Jurkat, Clone E6-1 (cell line): ENCODE measurements around the gene CCDC117.
A peak's percentile ranks its signal among the peaks of the same experiment; 100 is the strongest.
"Not testable (repeated sequence)": the region's sequence is repeated elsewhere in the genome, so short reads cannot be mapped to it uniquely, and the experiment has no call there.

Source experiments
- DNase-seq: peaks from one replicate; pipeline ENCODE4 v3.0.0-alpha.2; 2011; ENCODE audit warnings: low read depth, low spot score
- H3K4me3 ChIP-seq: 2 replicates; pipeline ENCODE4 v1.5.1; 2011; ENCODE audit warnings: mild to moderate bottlenecking, low read length, control low read depth, moderate library complexity

The CCDC117 gene

DNA sequence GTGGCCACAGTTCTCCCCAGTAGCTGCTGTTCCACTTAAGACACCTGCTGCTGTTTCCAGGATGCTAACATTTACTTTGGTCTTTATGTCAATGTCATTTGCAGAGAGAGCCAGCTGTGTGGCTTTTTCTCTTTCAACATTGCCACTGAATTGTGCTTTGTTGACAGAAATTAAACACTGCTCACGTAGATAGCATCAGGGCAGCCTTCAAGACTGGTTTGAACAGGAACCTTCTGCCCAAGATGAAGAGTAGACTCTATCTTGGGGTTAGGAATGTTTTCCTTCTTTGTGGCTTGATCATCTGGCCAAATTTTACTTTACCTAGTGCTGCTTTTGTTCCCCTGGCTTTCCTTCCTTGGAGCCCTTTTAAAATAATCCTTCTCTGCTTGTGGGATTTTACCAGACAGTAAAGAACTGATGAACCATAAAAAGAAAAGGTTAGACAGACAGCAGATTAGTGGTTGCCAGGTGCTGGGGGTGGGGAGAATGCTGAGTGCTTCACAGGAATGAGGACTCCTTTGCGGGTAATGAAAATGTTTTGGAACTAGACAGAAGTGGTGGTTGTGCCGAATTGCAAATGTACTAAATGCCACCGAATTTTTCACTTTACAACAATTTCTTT is 50.5 kb downstream of the CCDC117 start:
- DNase-seq = peak; percentile 99
- peak overlapping the region; percentile 13 for H3K4me3 ChIP-seq

DNA sequence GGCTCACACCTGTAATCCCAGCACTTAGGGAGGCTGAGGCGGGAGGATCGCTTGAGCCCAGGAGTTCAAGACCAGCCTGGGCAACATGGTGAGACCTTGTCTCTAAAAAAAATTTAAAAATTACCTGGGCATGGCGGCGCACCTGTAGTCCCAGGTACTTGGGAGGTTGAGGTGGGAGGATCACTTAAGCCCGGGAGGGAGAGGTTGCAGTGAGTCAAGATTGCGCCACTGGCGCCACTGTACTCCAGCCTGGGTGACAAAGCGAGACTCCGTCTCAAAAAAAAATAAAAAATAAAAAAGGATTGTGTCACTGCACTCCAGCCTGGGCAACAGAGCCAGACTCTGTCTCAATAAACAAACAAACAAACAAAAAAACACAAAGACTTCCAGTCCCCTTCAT is 52.0 kb downstream of the CCDC117 start:
- not testable (repeated sequence) for H3K4me3 ChIP-seq, DNase-seq

DNA sequence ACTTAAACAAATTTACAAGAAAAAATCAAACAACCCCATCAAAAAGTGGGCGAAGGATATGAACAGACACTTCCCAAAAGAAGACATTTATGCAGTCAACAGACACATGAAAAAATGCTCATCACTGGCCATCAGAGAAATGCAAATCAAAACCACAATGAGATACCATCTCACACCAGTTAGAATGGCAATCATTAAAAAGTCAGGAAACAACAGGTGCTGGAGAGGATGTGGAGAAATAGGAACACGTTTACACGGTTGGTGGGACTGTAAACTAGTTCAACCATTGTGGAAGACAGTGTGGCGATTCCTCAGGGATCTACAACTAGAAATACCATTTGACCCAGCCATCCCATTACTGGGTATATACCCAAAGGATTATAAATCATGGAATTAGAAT is 53.9 kb downstream of the CCDC117 start:
- H3K4me3 ChIP-seq, DNase-seq: not testable (repeated sequence)

- DNase-seq = no peak
- H3K4me3 ChIP-seq = no peak overlapping the region
Measured at GRCh38 chr22:28826921-28827320, 54.4 kb downstream of the CCDC117 start.

GRCh38 chr22:28829358-28830181 is 57.1 kb downstream of the CCDC117 start:
- H3K4me3 ChIP-seq = no peak overlapping the region
- DNase-seq = peak; percentile 78

- no peak for DNase-seq
- H3K4me3 ChIP-seq = no peak overlapping the region
Measured at GRCh38 chr22:28830441-28830840, 57.9 kb downstream of the CCDC117 start.

- DNase-seq = no peak
- no peak overlapping the region for H3K4me3 ChIP-seq
Measured at GRCh38 chr22:28831140-28832072, 58.9 kb downstream of the CCDC117 start.

DNA sequence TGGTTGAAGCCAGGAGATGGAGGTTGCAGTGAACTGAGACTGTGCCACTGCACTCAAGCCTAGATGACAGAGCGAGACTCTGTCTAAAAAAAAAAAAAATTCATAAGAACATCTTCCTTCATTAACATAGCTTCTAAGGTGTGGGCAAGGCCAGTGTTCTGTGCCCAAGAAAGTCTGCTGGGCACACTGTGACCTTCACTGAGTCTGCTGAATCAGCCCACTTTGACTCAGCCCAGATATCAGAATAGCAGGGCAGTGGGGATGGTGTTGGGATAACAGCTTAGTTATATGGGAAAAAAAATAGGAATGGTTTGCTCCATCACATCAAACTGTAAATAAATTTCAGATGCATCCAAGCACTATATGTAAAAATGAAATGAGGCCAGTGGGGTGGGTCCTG is 60.2 kb downstream of the CCDC117 start:
- H3K4me3 ChIP-seq = no peak overlapping the region
- no peak for DNase-seq

DNA sequence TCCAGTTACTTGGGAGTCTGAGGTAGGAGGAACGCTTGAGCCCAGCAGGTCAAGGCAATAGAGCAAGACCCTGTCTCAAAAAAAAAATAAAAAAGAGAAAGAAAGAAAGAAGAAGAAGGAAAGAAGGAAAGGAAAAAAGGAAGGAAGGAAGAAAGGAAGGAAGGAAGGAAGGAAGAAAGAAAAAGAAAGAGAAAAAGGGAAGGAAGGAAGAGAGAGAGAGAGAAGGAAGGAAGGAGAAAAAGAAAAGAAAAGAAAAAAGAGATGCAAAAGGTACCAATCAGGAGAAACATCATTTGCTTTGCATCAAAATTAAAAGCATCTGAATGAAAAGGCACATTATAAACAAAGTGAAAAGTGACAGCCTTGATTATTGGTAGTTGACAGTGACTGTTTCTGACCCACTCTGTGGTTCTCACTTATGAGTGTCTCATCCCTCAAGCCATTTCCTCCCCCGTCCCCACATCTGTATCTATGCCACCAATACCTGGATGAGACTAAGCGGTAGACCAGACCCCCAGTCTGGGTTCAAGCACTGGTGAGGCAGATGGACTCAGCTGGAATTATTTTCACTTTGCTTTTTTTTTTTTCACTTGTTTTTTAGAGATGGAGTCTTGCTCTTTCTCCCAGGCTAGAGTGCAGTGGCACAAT is 60.9 kb downstream of the CCDC117 start:
- DNase-seq = no peak
- H3K4me3 ChIP-seq = no peak overlapping the region

GRCh38 chr22:28835630-28836189 is 63.2 kb downstream of the CCDC117 start:
- no peak overlapping the region for H3K4me3 ChIP-seq
- no peak for DNase-seq

DNA sequence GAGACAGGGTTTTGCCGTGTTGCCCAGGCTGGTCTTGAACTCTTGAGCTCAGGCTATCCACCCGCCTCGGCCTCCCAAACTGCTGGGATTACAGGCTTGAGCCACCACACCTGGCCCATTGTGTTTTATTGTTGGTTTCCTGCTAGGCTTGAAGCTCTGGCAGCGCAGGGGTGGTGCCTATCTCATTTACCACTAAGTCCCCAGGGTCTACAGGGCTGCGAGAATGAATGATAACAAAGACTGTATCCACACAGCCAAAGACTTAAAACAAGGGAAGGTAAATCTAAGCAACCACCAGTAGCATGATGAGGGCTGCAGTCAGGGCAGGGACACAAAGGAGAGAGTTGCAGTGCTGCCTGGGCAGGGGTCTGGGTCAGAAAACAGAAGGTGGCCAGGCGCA is 65.1 kb downstream of the CCDC117 start:
- no peak for DNase-seq
- H3K4me3 ChIP-seq = no peak overlapping the region
